NCI-H1105 (cell line): ENCODE results near the gene KLHL13.

Experiments
- DNase-seq: peaks from one replicate; lab custom pipeline; 2025; lab: John Stamatoyannopoulos, UW

KLHL13 gene

GRCh38 chrX:117854806-117855205 is 261.8 kb downstream of the KLHL13 start:
- DNase-seq = no peak

GRCh38 chrX:117851025-117851424 is 265.6 kb downstream of the KLHL13 start:
- no peak for DNase-seq
